Subcutaneous adipose tissue (tissue), 4 donors: Measurements from ENCODE around the gene ZNF616. TPM values are rescaled to one million over a fixed set of nuclear protein-coding genes. Genes with fewer than 3 reads are reported as not detected.

Experiments
- CTCF ChIP-seq: fragments of 450-650 bp; IDR thresholded peaks from one replicate; pipeline ENCODE4 v1.5.1; 2016; ENCODE audit warnings: low read depth, mild to moderate bottlenecking, control low read depth, antibody characterized with exemption, moderate library complexity
- total RNA-seq, 4 donors: library from RNA; depleted of rRNA; stranded (reverse); fragments of >200 nt; gene quantifications; one replicate each; pipeline ENCODE4 v1.1.0, GENCODE V29; 2016

Gene ZNF616
- total RNA-seq, 4 donors from 2014 or later, result 7.3 to 15.4 (median 8.6) TPM

GRCh38 chr19:52102782-52103181 lies 37.0 kb downstream of the ZNF616 start:
- TF ChIP-seq CTCF, result no peak

GRCh38 chr19:52101866-52102562 lies 37.7 kb downstream of the ZNF616 start:
- no peak for TF ChIP-seq CTCF

GRCh38 chr19:52099497-52100138 lies 40.1 kb downstream of the ZNF616 start:
- TF ChIP-seq CTCF, result no peak

GRCh38 chr19:52095172-52096014 lies 44.3 kb downstream of the ZNF616 start, which contains the start of gene ZNF841:
TSS of gene ZNF841 (minus strand) at chr19:52095765. CDS start at chr19:52084801, 10,964 bp downstream.
- no peak for TF ChIP-seq CTCF

- TF ChIP-seq CTCF, result no peak
Observed at GRCh38 chr19:52094526-52095130, 45.1 kb downstream of the ZNF616 start.

- no peak for TF ChIP-seq CTCF
Observed at GRCh38 chr19:52086481-52086880, 53.3 kb downstream of the ZNF616 start.
